ENCODE measurements around the gene HSPD1.

- TF ChIP-seq EZH2 (IDR thresholded peaks at IDR 0.05) (no peak), POLR2AphosphoS5 (IDR thresholded peaks at IDR 0.05; ENCODE audit: borderline replicate concordance, low read depth, low read length) (no peak), FOXP2 (optimal IDR thresholded peaks at IDR 0.05; ENCODE audit: control extremely low read depth, extremely low read length, insufficient read depth) (no peak)
Observed at GRCh38 chr2:197497326-197497725, 2.3 kb downstream of the HSPD1 start.

All from SK-N-MC (cell line).